ENCODE measurements around the gene STK35. TPM values are rescaled to one million over a fixed set of nuclear protein-coding genes. Genes with fewer than 3 reads are reported as not detected.

The STK35 gene
- total and polyA plus RNA-seq, 2 donors (not counting 3 experiments of a cell fraction or from before 2014, with no cell fraction given) = 10.2 to 17.5 TPM

DNA sequence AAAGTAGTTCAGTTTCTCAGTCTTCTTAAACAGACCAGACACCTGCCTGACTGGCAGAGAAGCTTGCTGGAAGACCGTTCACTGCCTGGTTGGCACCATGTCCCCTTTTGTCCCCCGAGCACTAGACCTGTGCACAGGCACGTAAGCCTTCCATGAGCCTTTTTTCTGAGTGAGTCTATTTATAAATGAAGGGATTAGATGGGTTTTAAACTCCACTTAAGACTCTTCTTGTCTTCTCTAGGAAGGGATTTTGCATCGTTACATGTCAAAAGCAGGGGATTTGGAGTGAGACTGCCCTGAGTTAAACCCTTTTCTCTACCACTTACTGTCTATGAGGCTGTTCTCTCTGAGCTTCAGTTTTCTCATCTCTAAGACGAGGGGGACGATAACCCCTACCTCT lies 37.6 kb downstream of the STK35 start:
- Histone ChIP-seq H3K27ac (ENCODE audit: insufficient read depth, low read depth, low read length) (no peak overlapping the region), H3K4me2 (ENCODE audit: insufficient read depth, low read length) (no peak overlapping the region), H2AFZ (ENCODE audit: low read depth, low read length) (no peak overlapping the region), H3K4me3 (replicated peaks in 1 of 3; ENCODE audit: insufficient read depth in 1 of 3, low read depth in 1 of 3, low read length in 3 of 3) (no peak overlapping the region), H3K27me3 (ENCODE audit: control insufficient read depth in 2 of 2, insufficient read depth in 2 of 2, low read length in 2 of 2) (no peaks in the 10 kb centered on the region), H3K4me1 (ENCODE audit: control insufficient read depth, extremely low read depth, insufficient read depth, low read length) (no peaks in the 10 kb centered on the region), H3K9ac (replicated peaks; ENCODE audit: extremely low read depth, insufficient read depth, low read length) (no peak overlapping the region), H3K9me1 (replicated peaks; ENCODE audit: control insufficient read depth, extremely low read depth, insufficient read depth, low read length) (no peaks in the 10 kb centered on the region), H3K79me2 (ENCODE audit: control insufficient read depth, insufficient read depth, low read length) (peaks cover 18% of the 10 kb centered on the region), H4K20me1 (replicated peaks; ENCODE audit: control insufficient read depth, extremely low read depth, insufficient read depth, low read length) (no peaks in the 10 kb centered on the region), H3K9me3 (replicated peaks; ENCODE audit: control insufficient read depth, insufficient read depth, low read length) (no peaks in the 10 kb centered on the region), H3K36me3 (ENCODE audit: control insufficient read depth in 2 of 2, extremely low read depth in 1 of 2, insufficient read depth in 2 of 2, low read length in 2 of 2) (peaks cover 2% of the 10 kb centered on the region in 2 experiments)
- CTCF ChIA-PET = interaction anchor here (1.1 to 2.0 kb wide), 3 partner anchors 8 to 33 kb away, joined by 3 to 7 read pairs (median 3); no protein-coding TSS in a partner anchor
- FAIRE-seq (no peak), DNase-seq (ENCODE audit: low read depth, low spot score) (no peak)
- dilution Hi-C loops (cut with MboI; ENCODE audit: extremely low pct_ligation_motif_present, low sequenced_read_pairs) = no loop called here
- no TSS peak for BruUV-seq (replicated peaks)
- TF ChIP-seq JUN (IDR thresholded peaks at IDR 0.05; ENCODE audit: borderline replicate concordance, insufficient read depth, insufficient read length, low read depth) (no peak), GATA2 (IDR thresholded peaks at IDR 0.05; ENCODE audit: insufficient read depth, insufficient read length, low read depth, low read length) (no peak), CTCF (IDR thresholded peaks at IDR 0.05; ENCODE audit: extremely low read depth in 1 of 2, insufficient read depth in 1 of 2, low read depth in 1 of 2, low read length in 2 of 2) (no peak), FOS (IDR thresholded peaks at IDR 0.05; ENCODE audit: borderline replicate concordance, insufficient read depth, low read length) (no peak), MYC (IDR thresholded peaks at IDR 0.05; ENCODE audit: low read depth, low read length) (no peak), MAX (IDR thresholded peaks at IDR 0.05; ENCODE audit: insufficient read depth, insufficient read length) (no peak), POLR2AphosphoS5 (IDR thresholded peaks at IDR 0.05; ENCODE audit: insufficient read depth, low read depth, low read length) (no peak), EZH2 (IDR thresholded peaks at IDR 0.05; ENCODE audit: borderline replicate concordance, low read depth, low read length, severe bottlenecking) (no peak), POLR2A (IDR thresholded peaks at IDR 0.05; ENCODE audit: low read depth, low read length) (no peak)
- intact Hi-C loops (cut with micrococcal nuclease) = no loop called here
- POLR2A ChIA-PET = no interaction called here

All from endothelial cell of umbilical vein (primary cell).